Effector memory CD4-positive, alpha-beta T cell (primary cell): Measurements from ENCODE around the gene C19orf47.
"Not testable (repeated sequence)": the region's sequence is repeated elsewhere in the genome, so short reads cannot be mapped to it uniquely, and the experiment has no call there.

Experiments
- DNase-seq, 3 donors: peaks; one replicate each; pipeline ENCODE4 v3.0.0-alpha.2; 2020
- H3K27ac ChIP-seq: 2 replicates; pipeline ENCODE4 v1.7.0; 2013; ENCODE audit warnings: mild to moderate bottlenecking, low read length, moderate library complexity; ENCODE audit not compliant: insufficient read depth, poor library complexity, severe bottlenecking
- H3K27me3 ChIP-seq: replicated peaks from 2 replicates; pipeline ENCODE4 v1.7.0; 2013; ENCODE audit warnings: mild to moderate bottlenecking, low read length; ENCODE audit not compliant: insufficient read depth, control insufficient read depth, poor library complexity, severe bottlenecking
- H3K36me3 ChIP-seq: 2 replicates; pipeline ENCODE4 v1.7.0; 2013; ENCODE audit warnings: mild to moderate bottlenecking, low read length, moderate library complexity; ENCODE audit not compliant: control insufficient read depth, insufficient read depth
- H3K4me1 ChIP-seq: 2 replicates; pipeline ENCODE4 v1.7.0; 2013; ENCODE audit warnings: low read length, mild to moderate bottlenecking; ENCODE audit not compliant: control insufficient read depth, insufficient read depth, poor library complexity, severe bottlenecking
- H3K4me3 ChIP-seq: 2 replicates; pipeline ENCODE4 v1.7.0; 2013; ENCODE audit warnings: low read length, low read depth, mild to moderate bottlenecking; ENCODE audit not compliant: insufficient read depth, poor library complexity, severe bottlenecking
- H3K9me3 ChIP-seq: 2 replicates; pipeline ENCODE4 v1.7.0; 2013; ENCODE audit warnings: mild to moderate bottlenecking, low read length, moderate library complexity; ENCODE audit not compliant: control insufficient read depth

The C19orf47 gene

DNA sequence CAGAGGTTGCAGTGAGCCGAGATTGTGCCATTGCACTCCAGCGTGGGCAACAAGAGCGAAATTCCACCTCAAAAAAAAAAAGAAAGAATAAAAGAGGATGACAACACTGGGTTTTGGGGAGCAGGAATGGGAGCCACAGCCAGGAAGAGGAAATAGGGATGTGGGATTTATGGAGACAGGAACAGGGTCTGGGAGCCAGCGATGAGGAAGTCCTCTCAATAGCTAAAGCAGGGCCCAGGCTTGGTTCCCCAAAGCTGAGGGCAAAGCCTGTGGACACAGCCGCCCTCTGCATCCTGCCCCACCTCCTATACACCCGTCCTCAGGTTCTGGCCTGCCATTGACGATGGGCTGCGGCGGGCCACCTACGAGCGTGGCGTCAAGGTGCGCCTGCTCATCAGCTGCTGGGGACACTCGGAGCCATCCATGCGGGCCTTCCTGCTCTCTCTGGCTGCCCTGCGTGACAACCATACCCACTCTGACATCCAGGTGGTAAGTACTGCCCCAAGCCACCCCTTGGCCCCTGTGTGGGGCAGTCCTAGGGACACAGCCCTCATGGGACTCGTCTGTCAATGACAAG lies 28.2 kb upstream of the C19orf47 start:
- H3K4me1 ChIP-seq, result no peaks in the 10 kb centered on the region
- peaks cover 25% of the 10 kb centered on the region for H3K36me3 ChIP-seq
- no peak overlapping the region for H3K4me3 ChIP-seq
- no peaks in the 10 kb centered on the region for H3K9me3 ChIP-seq
- H3K27ac ChIP-seq, result no peak overlapping the region
- DNase-seq, result no peak
- no peaks in the 10 kb centered on the region for H3K27me3 ChIP-seq

GRCh38 chr19:40374084-40374483 lies 25.9 kb upstream of the C19orf47 start:
- no peaks in the 10 kb centered on the region for H3K4me1 ChIP-seq
- no peak overlapping the region for H3K27ac ChIP-seq
- H3K4me3 ChIP-seq, result no peak overlapping the region
- no peak for DNase-seq
- no peaks in the 10 kb centered on the region for H3K9me3 ChIP-seq
- no peaks in the 10 kb centered on the region for H3K27me3 ChIP-seq
- peaks cover 28% of the 10 kb centered on the region for H3K36me3 ChIP-seq

- H3K27me3 ChIP-seq, result no peaks in the 10 kb centered on the region
- H3K4me3 ChIP-seq, result no peak overlapping the region
- no peak overlapping the region for H3K27ac ChIP-seq
- no peak for DNase-seq
- no peaks in the 10 kb centered on the region for H3K9me3 ChIP-seq
- no peaks in the 10 kb centered on the region for H3K4me1 ChIP-seq
- H3K36me3 ChIP-seq, result peaks cover 36% of the 10 kb centered on the region
Measured at GRCh38 chr19:40371802-40372122, 23.6 kb upstream of the C19orf47 start.

- Histone ChIP-seq H3K36me3 (peaks cover 37% of the 10 kb centered on the region), H3K27me3 (no peaks in the 10 kb centered on the region), H3K4me1 (no peaks in the 10 kb centered on the region), H3K9me3 (no peaks in the 10 kb centered on the region), H3K27ac (no peak overlapping the region), H3K4me3 (no peak overlapping the region)
- DNase-seq, result no peak
Measured at GRCh38 chr19:40370997-40371801, 23.0 kb upstream of the C19orf47 start.

- not testable (repeated sequence) for H3K27me3 ChIP-seq, H3K9me3 ChIP-seq, H3K4me3 ChIP-seq, DNase-seq, H3K4me1 ChIP-seq, H3K27ac ChIP-seq
- H3K36me3 ChIP-seq, result peaks cover 37% of the 10 kb centered on the region
Measured at GRCh38 chr19:40370253-40370652, 22.1 kb upstream of the C19orf47 start.

GRCh38 chr19:40369797-40370196 lies 21.6 kb upstream of the C19orf47 start:
- Histone ChIP-seq H3K4me1 (no peaks in the 10 kb centered on the region), H3K9me3 (no peaks in the 10 kb centered on the region), H3K27me3 (no peaks in the 10 kb centered on the region), H3K27ac (no peak overlapping the region), H3K36me3 (peaks cover 37% of the 10 kb centered on the region), H3K4me3 (no peak overlapping the region)
- DNase-seq, result no peak

DNA sequence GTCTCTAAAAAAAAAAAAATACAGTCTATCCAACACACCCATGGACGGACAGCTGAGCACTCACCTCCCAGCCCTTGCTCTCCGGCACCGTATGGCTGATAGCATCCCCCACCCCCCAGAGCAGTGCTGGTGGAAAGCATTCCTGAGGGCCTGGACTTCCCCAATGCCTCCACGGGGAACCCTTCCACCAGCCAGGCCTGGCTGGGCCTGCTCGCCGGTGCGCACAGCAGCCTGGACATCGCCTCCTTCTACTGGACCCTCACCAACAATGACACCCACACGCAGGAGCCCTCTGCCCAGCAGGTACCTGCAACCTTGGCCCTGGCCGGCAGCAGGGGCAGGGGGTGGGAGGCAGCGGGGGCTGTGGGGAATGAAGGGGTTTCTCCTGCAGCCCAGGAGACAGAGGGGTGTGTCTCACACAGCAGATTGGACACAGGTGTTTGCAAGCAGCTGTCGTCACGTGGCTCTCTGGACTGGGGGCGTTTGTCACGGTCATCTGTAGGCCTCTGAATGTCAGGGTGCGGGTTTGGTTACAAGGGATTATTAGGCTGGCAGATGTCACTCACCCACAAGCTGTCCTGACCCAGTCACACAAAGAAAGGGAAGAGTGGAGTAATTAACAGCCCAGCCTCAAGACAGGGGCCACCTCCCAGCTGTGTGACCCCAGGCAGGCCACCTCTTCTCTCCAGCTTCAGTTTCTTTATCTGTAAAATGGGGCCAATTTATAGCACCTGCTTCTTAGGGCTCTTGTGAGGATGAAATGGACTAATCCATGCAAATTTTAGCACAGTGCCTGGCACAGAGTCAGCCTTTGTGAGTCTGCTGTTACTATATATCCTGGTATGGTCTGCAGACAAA lies 19.6 kb upstream of the C19orf47 start:
- H3K27ac ChIP-seq, result no peak overlapping the region
- no peaks in the 10 kb centered on the region for H3K27me3 ChIP-seq
- peaks cover 24% of the 10 kb centered on the region for H3K36me3 ChIP-seq
- no peaks in the 10 kb centered on the region for H3K9me3 ChIP-seq
- no peaks in the 10 kb centered on the region for H3K4me1 ChIP-seq
- no peak overlapping the region for H3K4me3 ChIP-seq
- no peak for DNase-seq

- no peaks in the 10 kb centered on the region for H3K4me1 ChIP-seq
- DNase-seq, result no peak
- no peak overlapping the region for H3K4me3 ChIP-seq
- H3K27ac ChIP-seq, result no peak overlapping the region
- no peaks in the 10 kb centered on the region for H3K27me3 ChIP-seq
- no peaks in the 10 kb centered on the region for H3K9me3 ChIP-seq
- H3K36me3 ChIP-seq, result peaks cover 19% of the 10 kb centered on the region
Measured at GRCh38 chr19:40366697-40367561, 18.7 kb upstream of the C19orf47 start.

GRCh38 chr19:40365613-40366401 lies 17.6 kb upstream of the C19orf47 start:
- no peaks in the 10 kb centered on the region for H3K9me3 ChIP-seq
- no peaks in the 10 kb centered on the region for H3K27me3 ChIP-seq
- peak overlapping the region; percentile 21 for H3K4me3 ChIP-seq
- no peaks in the 10 kb centered on the region for H3K4me1 ChIP-seq
- H3K36me3 ChIP-seq, result peaks cover 19% of the 10 kb centered on the region
- H3K27ac ChIP-seq, result no peak overlapping the region
- no peak for DNase-seq
